Hematopoietic multipotent progenitor cell (in vitro differentiated cells): ENCODE results near the gene PSME1. TPM values are rescaled to one million over a fixed set of nuclear protein-coding genes. Genes with fewer than 3 reads are reported as not detected.

Experiments used
- DNase-seq, 3 donors: peaks; one replicate each; pipeline ENCODE4 v3.0.0-alpha.2; 2011 to 2015; ENCODE audit warnings: low read depth in 2 of 3, low spot score in 2 of 3
- total RNA-seq: library from RNA; depleted of rRNA; stranded (reverse); fragments of >200 nt; gene quantifications from one replicate; pipeline ENCODE4 v1.2.3, GENCODE V29; 2012

The PSME1 gene
- total RNA-seq, 1 donor: 153 TPM

DNA sequence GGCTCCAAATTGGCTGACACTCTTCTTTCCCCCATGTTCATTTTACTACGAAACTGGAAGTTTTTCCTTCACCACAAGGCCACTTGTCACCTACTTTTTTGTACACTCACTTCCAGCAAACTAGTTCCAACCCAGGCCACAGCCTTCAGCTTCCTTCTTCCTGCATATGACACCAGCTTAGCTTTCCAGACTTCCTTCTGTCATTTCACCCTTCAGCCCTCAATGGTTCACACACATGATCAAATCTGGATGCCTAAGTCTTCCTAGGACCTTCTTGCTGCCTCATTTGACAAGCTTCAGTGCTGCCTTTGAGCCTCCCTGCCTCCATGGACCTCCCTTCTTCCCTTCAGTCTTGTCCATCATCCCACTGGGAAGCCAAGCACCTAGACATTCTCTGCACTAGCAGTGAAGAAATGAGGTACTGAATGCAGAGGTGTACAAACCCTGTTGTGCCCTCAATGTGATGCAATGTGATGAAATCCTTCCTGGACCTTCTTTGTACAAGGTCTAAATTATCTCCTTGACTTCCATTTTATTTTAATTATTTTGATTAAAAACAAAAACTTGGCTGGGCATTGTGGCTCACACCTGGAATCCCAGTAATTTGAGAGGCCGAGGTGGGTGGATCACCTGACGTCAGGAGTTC is 31.6 kb downstream of the PSME1 start:
- DNase-seq: peak in 1 of 3 donors; percentile 23

DNA sequence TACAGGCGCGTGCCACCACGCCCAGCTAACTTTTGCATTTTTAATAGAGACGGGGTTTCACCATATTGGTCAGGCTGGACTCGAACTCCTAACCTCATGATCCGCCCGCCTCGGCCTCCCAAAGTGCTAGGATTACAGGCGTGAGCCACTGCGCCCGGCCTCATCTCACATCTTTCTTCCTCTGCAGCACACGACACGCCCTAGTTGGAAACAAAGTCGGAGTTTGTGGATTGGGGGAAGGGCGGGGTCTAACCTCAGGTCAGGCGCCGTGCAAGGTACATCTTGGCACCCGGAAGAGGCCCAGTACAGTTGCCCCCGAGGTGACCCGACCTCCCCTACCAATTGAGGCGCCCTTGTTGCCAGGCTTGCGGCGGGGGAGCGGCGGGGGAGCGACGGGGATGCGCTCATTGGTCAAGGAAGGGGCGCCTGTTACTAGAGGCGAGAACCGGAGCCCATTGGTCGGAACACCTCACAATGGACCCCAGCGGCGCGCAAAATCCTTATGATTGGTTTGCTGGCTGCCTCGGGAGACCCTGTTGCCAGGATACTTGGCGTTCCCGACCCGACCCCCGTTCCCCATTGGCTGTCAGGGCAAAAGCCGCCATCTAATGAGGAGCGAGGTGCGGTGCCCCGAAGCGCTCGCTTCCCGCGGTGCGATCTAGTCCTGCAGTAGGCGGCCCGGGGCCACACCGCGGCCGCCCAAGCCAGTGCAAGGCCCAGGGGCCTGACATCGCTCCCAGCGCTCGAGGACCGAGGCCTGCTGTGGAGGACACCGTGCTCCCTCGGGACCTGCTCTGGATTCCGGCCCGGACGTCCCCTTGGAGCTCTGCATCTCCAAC is 35.6 kb downstream of the PSME1 start, which contains the start of gene REC8:
TSS of gene REC8 (plus strand) at position 659 of the 839 bp plus-strand sequence. CDS start 473 bp downstream, outside the sequence.
- peak in 2 of 3 donors; percentile 98 to 99 for DNase-seq

- DNase-seq: no peak
Measured at GRCh38 chr14:24172261-24172860, 36.4 kb downstream of the PSME1 start.

- no peak for DNase-seq
Measured at GRCh38 chr14:24172871-24173281, 36.9 kb downstream of the PSME1 start.

DNA sequence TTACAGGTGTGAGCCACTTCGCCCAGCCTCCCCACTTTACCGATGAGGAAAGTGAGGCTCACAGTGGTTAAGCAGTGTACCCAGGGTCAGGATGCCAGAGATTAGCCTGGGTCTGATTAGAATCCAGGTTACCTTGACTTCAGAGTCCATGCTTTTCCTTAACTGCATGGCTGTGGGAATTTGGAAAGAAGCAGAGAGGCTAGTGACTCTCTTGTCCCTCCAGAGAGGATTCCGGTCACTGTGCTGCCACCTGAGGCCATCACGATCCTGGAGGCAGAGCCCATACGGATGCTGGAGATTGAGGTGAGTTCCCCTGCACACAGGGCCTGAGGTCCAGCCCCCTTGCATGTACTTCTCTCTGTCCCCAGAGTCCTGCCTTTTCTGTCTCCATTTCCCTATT is 40.6 kb downstream of the PSME1 start:
- no peak for DNase-seq

DNA sequence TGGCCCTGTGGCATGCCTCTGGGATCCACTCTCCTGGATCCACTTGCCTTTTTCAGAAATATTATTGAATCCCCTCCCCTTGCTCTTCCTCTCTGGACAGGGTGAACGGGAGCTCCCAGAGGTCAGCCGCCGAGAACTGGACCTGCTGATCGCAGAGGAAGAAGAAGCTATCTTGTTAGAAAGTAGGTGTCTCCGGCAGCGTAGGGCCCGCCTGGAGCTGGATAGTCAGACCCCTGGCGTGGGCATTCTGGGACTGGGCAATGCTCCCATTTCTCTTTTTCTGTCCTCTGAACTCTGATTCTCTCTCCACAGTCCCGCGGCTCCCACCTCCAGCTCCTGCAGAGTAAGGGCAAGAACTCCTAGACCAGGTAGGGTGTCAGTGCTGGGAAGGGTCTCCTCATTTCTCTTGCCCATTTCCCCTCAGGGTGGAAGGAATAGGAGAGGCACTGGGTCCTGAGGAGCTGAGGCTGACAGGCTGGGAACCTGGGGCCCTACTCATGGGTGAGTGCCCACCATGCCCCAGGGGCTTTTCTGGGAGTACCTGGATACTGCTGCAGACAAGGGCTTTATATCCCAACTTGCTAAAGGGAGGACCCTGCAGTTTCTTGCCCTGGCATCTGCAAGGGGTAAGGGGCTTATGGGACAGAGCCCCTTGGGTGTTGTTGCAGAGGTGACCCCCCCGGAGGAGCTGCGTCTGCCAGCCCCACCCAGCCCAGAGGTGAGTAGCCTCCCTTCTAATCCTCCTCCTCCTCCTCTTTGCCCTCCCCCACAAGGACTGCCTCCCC is 41.2 kb downstream of the PSME1 start:
- no peak for DNase-seq

DNA sequence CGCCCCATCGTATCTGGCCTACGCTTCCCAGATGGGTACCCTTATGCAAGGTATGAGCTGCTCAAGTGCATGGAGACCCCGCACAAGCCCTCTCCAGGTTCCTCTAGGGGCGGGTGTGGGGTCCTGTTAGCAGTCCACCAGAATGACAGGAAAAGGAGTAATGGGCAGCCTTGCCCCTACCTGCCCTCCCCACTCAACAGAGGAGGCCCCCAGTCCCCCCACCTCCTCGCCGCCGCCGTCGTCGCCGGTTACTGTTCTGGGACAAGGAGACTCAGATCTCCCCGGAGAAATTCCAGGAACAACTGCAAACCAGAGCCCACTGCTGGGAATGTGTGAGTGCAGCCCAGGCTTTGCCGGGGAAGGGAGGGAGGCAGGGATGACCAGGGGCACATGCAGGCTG is 41.9 kb downstream of the PSME1 start:
- DNase-seq: no peak

- no peak for DNase-seq
Measured at GRCh38 chr14:24178399-24179178, 42.6 kb downstream of the PSME1 start.

DNA sequence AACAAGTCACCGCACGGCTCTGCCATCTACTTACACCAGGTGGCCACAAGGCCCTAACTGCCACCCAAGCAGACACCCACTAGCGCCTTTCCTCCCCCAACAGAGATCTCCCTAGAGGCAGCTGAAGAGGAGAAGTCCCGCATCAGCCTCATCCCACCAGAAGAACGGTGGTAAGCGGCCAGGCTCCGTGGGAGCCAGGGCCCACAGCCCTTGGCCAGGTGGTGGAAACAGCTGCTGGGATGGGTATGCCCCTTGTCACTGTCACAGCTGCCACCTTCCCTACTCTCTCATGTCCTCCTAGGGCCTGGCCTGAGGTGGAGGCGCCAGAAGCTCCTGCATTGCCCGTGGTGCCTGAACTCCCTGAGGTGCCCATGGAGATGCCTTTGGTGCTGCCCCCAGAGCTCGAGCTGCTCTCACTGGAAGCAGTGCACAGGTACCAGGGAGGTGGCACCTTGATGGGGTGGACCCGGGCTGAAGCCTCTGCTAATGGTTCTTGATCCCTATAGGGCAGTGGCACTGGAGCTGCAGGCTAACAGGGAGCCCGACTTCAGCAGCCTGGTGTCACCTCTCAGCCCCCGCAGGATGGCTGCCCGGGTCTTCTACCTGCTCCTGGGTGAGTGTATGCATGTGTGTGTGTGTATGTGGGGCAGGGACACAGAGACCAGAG is 43.4 kb downstream of the PSME1 start:
- DNase-seq: no peak

- DNase-seq: no peak
Measured at GRCh38 chr14:24179961-24180796, 44.2 kb downstream of the PSME1 start.

DNA sequence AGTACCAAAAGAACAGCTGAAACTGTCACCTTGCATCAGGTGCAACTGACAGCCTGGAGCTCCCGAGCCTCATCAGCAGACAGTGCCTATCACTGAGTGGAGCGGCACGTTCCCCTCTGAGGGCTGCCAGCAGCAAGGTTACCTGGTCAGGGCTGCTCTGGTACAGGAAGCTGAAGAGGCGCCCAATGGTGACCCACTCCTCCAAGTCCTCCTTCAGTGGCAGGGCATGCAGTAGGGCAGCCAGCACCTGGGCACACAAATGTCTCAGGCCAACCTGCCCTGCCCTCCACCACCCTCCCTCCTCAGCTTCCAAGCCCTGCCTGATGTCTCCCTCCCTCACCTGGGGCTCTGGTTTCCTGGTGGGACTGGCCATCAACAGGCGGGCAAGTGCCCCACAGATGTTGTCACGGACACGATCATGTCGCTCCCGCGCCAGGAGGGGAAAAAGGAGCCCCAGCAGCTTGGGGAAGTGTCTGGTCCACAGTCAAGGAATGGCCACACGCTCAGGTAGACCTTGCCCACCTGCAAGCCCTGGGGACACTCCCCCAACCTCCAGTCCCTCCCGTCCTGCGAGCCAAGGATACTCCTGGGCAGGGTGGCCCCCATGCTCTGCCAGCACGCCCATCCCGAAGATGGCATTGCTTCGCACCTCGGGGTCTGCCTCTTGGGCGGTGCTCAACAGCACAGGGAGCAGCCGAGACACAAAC is 45.5 kb downstream of the PSME1 start:
- no peak for DNase-seq

DNA sequence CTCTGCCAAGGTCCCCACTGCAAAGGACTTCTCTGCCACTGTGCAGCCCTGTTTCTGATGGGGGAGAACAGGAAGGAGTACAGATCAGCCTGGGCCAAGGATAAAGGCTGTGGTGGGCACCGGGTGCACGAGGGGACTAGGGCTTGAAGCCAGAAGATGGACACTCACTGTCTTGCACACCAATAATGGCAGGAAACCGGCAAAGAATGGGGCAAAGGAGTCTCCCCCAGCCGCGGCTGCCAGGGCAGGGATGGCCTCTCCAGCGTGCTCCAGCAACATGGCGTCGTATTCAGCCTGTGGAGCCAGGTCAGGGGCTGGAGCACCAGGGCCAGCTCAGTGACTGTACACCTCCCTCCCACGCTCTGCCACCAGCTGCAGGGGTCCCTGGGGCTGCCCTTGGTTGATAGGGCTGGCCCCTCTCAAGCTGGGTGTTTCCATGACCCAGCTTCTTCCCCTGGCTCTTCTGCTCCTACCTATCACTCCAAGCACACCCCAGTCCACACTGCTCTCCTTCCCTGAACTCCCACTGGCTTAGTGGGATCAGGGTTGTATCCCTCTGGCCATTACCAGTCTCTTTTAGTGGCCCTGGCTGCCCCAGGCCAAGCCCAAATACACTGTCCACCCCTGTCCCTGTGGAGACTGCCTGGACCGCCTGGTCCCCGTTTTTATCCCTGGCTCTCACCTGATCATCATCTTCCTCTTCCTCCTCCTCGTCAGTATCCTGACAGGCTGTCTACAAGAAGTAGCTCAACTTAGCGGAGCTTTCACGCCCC is 46.3 kb downstream of the PSME1 start:
- DNase-seq: no peak

- no peak for DNase-seq
Measured at GRCh38 chr14:24183014-24183481, 47.1 kb downstream of the PSME1 start.

GRCh38 chr14:24184104-24184970 is 48.3 kb downstream of the PSME1 start:
- no peak for DNase-seq

- no peak for DNase-seq
Measured at GRCh38 chr14:24185026-24185425, 49.0 kb downstream of the PSME1 start.

- DNase-seq: no peak
Measured at GRCh38 chr14:24185741-24186140, 49.7 kb downstream of the PSME1 start.
